Measurements from ENCODE around the gene MARS1.
"Not testable (repeated sequence)": the region's sequence is repeated elsewhere in the genome, so short reads cannot be mapped to it uniquely, and the experiment has no call there.

Gene MARS1

GRCh38 chr12:57490126-57490525 is 2.3 kb downstream of the MARS1 start:
- TF ChIP-seq, protein P1, sequence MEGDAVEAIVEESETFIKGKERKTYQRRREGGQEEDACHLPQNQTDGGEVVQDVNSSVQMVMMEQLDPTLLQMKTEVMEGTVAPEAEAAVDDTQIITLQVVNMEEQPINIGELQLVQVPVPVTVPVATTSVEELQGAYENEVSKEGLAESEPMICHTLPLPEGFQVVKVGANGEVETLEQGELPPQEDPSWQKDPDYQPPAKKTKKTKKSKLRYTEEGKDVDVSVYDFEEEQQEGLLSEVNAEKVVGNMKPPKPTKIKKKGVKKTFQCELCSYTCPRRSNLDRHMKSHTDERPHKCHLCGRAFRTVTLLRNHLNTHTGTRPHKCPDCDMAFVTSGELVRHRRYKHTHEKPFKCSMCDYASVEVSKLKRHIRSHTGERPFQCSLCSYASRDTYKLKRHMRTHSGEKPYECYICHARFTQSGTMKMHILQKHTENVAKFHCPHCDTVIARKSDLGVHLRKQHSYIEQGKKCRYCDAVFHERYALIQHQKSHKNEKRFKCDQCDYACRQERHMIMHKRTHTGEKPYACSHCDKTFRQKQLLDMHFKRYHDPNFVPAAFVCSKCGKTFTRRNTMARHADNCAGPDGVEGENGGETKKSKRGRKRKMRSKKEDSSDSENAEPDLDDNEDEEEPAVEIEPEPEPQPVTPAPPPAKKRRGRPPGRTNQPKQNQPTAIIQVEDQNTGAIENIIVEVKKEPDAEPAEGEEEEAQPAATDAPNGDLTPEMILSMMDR (conservative IDR thresholded peaks at IDR 0.05; ENCODE audit: control insufficient read depth, insufficient read depth, low read depth, low read length) = no peak
- H3K4me3 ChIP-seq (ENCODE audit: control insufficient read depth, low read depth, low read length) = no peak overlapping the region
- no peak for DNase-seq (ENCODE audit: low read depth)

- no peak for DNase-seq (ENCODE audit: low read depth)
- TF ChIP-seq, protein P1 (conservative IDR thresholded peaks at IDR 0.05; ENCODE audit: control insufficient read depth, insufficient read depth, low read depth, low read length) = peak; percentile 23
- no peak overlapping the region for H3K4me3 ChIP-seq (ENCODE audit: control insufficient read depth, low read depth, low read length)
Measured at GRCh38 chr12:57491393-57492280, 3.8 kb downstream of the MARS1 start.

- not testable (repeated sequence) for DNase-seq (ENCODE audit: low read depth)
Measured at GRCh38 chr12:57495051-57495701, 7.3 kb downstream of the MARS1 start.

DNA sequence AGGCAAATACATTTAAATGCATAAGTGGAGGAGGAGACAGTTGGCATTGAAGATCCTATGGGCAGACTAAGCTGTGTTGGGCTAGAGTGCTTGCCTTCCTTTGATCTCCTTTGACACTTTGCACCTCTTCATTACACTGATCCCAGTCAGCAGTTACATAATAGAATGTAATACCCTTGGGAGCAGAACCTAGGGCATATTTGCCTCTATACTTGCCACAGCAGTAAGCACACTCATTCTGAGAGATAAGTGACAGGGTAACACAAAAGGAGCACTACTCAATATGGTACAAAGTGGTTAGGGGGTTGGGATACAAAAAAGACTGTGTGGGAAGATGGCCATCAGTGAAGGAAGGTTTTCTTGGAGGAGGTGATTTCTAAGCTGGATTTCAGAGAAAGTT is 9.0 kb downstream of the MARS1 start:
- no peak overlapping the region for H3K4me3 ChIP-seq (ENCODE audit: control insufficient read depth, low read depth, low read length)
- DNase-seq (ENCODE audit: low read depth) = no peak
- TF ChIP-seq, protein P1 (conservative IDR thresholded peaks at IDR 0.05; ENCODE audit: control insufficient read depth, insufficient read depth, low read depth, low read length) = no peak

More at GRCh38 chr12:57495051-57495701, 7.3 kb downstream of the MARS1 start:
- not testable (repeated sequence) for H3K4me3 ChIP-seq (ENCODE audit: control insufficient read depth, low read depth, low read length)

- H3K4me3 ChIP-seq (ENCODE audit: control insufficient read depth, low read depth, low read length) = no peak overlapping the region
- TF ChIP-seq, protein P1 (conservative IDR thresholded peaks at IDR 0.05; ENCODE audit: control insufficient read depth, insufficient read depth, low read depth, low read length) = no peak
- DNase-seq (ENCODE audit: low read depth) = no peak
Measured at GRCh38 chr12:57497223-57498131, 9.6 kb downstream of the MARS1 start.

DNA sequence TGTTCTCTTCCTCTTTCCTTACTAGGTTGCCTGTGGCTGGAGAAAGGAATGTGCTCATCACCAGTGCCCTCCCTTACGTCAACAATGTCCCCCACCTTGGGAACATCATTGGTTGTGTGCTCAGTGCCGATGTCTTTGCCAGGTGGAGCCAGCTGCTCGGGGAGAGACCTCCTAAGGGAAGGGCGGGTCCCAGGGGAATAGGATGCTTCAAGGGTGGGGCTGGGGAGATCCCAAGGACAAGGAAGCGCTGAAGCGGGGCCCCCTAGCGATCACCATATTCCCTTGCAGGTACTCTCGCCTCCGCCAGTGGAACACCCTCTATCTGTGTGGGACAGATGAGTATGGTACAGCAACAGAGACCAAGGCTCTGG is 10.2 kb downstream of the MARS1 start:
- TF ChIP-seq, protein P1 (conservative IDR thresholded peaks at IDR 0.05; ENCODE audit: control insufficient read depth, insufficient read depth, low read depth, low read length) = no peak
- no peak for DNase-seq (ENCODE audit: low read depth)
- H3K4me3 ChIP-seq (ENCODE audit: control insufficient read depth, low read depth, low read length) = no peak overlapping the region
